ENCODE results near the gene RBL1. TPM values are rescaled to one million over a fixed set of nuclear protein-coding genes. Genes with fewer than 3 reads are reported as not detected.
"Not testable (repeated sequence)": the region's sequence is repeated elsewhere in the genome, so short reads cannot be mapped to it uniquely, and the experiment has no call there.

The RBL1 gene
- total RNA-seq, 1 donor from 2014 or later = 5.7 TPM

DNA sequence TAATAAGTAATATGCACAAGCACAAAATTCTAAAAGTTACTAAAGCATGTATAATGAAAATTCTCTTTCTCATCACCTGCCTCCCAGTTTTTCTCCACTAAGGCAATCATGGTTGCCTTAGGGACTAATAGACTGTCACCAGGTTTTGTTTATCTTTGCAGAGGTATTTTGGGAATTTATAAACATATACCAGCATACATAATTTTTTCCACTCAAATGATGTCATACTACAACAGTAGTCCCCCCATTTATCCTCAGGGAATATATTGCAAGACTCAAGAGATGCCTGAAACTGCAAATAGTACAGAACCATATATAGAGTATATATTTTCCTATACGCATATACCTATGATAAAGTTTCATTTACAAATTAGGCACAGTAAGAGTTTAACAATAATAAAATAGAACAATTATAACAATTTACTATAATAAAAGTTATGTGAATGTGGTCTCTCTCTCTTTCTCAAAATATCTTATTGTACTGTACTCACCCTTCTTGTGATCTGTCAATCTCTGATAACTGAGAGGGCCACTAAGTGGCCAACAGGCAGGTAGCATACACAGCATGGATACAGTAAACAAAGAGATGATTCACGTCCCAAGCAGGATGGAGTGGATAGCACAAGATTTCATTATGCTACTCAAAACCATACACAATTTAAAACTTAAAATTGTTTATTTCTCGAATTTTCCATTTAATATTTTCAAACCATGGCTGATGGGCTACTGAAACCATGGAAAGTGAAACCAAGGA, 19.7 kb downstream of the RBL1 start:
- no peak overlapping the region for H3K4me3 Mint-ChIP-seq (ENCODE audit: unreplicated experiment)
- DNase-seq (ENCODE audit: low spot score) = no peak
- no peaks in the 10 kb centered on the region for H3K4me1 Mint-ChIP-seq (ENCODE audit: unreplicated experiment)
- no peaks in the 10 kb centered on the region for H3K36me3 Mint-ChIP-seq (ENCODE audit: low read depth, unreplicated experiment)
- no peak overlapping the region for H3K27ac Mint-ChIP-seq (ENCODE audit: unreplicated experiment)
- no peaks in the 10 kb centered on the region for H3K9me3 Mint-ChIP-seq (ENCODE audit: unreplicated experiment)
- H3K27me3 Mint-ChIP-seq (ENCODE audit: unreplicated experiment) = no peaks in the 10 kb centered on the region
- no peak for TF ChIP-seq CTCF (IDR thresholded peaks at IDR 0.05; ENCODE audit: unreplicated experiment)

- no peak for DNase-seq (ENCODE audit: low spot score)
- no peak for TF ChIP-seq CTCF (IDR thresholded peaks at IDR 0.05; ENCODE audit: unreplicated experiment)
- Mint-ChIP-seq H3K36me3 (ENCODE audit: low read depth, unreplicated experiment) (peaks cover 3% of the 10 kb centered on the region), H3K9me3 (ENCODE audit: unreplicated experiment) (no peaks in the 10 kb centered on the region), H3K4me3 (ENCODE audit: unreplicated experiment) (no peak overlapping the region), H3K4me1 (ENCODE audit: unreplicated experiment) (no peaks in the 10 kb centered on the region), H3K27me3 (ENCODE audit: unreplicated experiment) (no peaks in the 10 kb centered on the region), H3K27ac (ENCODE audit: unreplicated experiment) (no peak overlapping the region)
Observed at GRCh38 chr20:37072293-37073196, 23.3 kb downstream of the RBL1 start.

GRCh38 chr20:37071481-37071911, 24.3 kb downstream of the RBL1 start:
- Mint-ChIP-seq H3K4me3 (ENCODE audit: unreplicated experiment) (no peak overlapping the region), H3K27me3 (ENCODE audit: unreplicated experiment) (no peaks in the 10 kb centered on the region), H3K27ac (ENCODE audit: unreplicated experiment) (no peak overlapping the region), H3K9me3 (ENCODE audit: unreplicated experiment) (no peaks in the 10 kb centered on the region), H3K4me1 (ENCODE audit: unreplicated experiment) (no peaks in the 10 kb centered on the region), H3K36me3 (ENCODE audit: low read depth, unreplicated experiment) (peaks cover 3% of the 10 kb centered on the region)
- DNase-seq (ENCODE audit: low spot score) = no peak
- TF ChIP-seq CTCF (IDR thresholded peaks at IDR 0.05; ENCODE audit: unreplicated experiment) = no peak

DNA sequence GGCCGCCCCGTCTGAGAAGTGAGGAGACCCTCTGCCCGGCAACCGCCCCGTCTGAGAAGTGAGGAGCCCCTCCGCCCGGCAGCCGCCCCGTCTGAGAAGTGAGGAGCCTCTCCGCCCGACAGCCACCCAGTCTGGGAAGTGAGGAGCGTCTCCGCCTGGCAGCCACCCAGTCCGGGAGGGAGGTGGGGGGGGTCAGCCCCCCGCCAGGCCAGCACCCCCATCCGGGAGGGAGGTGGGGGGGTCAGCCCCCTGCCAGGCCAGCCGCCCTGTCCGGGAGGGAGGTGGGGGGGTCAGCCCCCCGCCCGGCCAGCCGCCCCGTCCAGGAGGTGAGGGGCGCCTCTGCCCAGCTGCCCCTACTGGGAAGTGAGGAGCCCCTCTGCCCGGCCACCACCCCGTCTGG, 26.2 kb downstream of the RBL1 start:
- DNase-seq (ENCODE audit: low spot score); H3K27ac Mint-ChIP-seq (ENCODE audit: unreplicated experiment); H3K4me3 Mint-ChIP-seq (ENCODE audit: unreplicated experiment); H3K27me3 Mint-ChIP-seq (ENCODE audit: unreplicated experiment); H3K36me3 Mint-ChIP-seq (ENCODE audit: low read depth, unreplicated experiment); H3K9me3 Mint-ChIP-seq (ENCODE audit: unreplicated experiment); H3K4me1 Mint-ChIP-seq (ENCODE audit: unreplicated experiment): not testable (repeated sequence)

GRCh38 chr20:37066168-37066567, 29.6 kb downstream of the RBL1 start:
- TF ChIP-seq CTCF (IDR thresholded peaks at IDR 0.05; ENCODE audit: unreplicated experiment) = no peak
- DNase-seq (ENCODE audit: low spot score) = no peak
- H3K4me1 Mint-ChIP-seq (ENCODE audit: unreplicated experiment) = no peaks in the 10 kb centered on the region
- H3K9me3 Mint-ChIP-seq (ENCODE audit: unreplicated experiment) = no peaks in the 10 kb centered on the region
- H3K4me3 Mint-ChIP-seq (ENCODE audit: unreplicated experiment) = no peak overlapping the region
- no peak overlapping the region for H3K27ac Mint-ChIP-seq (ENCODE audit: unreplicated experiment)
- peaks cover 3% of the 10 kb centered on the region for H3K36me3 Mint-ChIP-seq (ENCODE audit: low read depth, unreplicated experiment)
- no peaks in the 10 kb centered on the region for H3K27me3 Mint-ChIP-seq (ENCODE audit: unreplicated experiment)

Data from endothelial cell (in vitro differentiated cells).